Measurements from ENCODE around the gene FAM78B. TPM values are rescaled to one million over a fixed set of nuclear protein-coding genes. Genes with fewer than 3 reads are reported as not detected.

FAM78B gene
- total RNA-seq, 1 donor from 2014 or later, result 1.0 TPM

DNA sequence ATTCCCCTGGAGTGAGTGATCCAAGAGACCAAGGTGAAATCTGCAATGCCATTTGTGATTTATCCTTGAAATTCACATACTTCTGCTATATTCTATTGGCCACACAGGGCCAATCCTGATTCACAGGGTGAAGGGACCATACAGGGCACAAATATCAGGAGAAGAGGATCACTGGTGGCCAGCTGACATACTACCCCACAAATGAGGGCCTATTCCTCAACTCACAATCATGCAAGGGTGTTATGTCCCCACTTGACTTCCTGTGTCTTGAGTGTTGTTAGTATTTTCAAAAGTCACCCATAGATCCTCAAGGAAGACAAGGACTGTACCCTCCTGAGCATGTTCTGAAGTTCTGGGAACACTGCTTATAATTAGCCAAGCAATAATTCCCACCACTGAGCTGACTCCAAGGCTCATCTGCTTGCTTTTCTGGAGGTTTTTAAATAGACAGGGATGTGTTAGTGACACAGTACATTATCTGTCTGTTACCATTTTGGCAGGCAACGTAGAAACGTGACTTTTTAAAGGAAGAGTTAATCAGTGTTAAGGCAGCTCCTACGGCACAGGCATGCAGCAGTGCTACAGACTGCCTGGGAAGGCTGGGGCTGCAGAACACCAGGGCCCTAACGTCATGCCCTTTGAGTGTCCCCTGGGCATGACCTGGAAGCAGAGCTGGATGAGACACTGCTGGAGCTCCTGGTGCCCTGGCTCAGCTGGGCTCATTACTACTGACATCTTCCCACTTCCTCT, 137.4 kb downstream of the FAM78B start:
- H3K9ac ChIP-seq (ENCODE audit: low read depth in 1 of 3, low read length in 3 of 3), result no peak overlapping the region
- peaks cover 0 to 2% (median 0%) of the 10 kb centered on the region in 3 donors for H3K27me3 ChIP-seq (ENCODE audit: control insufficient read depth in 3 of 3, insufficient read depth in 3 of 3, low read length in 3 of 3)
- H3K36me3 ChIP-seq (ENCODE audit: control insufficient read depth in 3 of 3, insufficient read depth in 3 of 3, low read length in 3 of 3), result no peaks in the 10 kb centered on the region
- no peaks in the 10 kb centered on the region for H3K9me3 ChIP-seq (ENCODE audit: control insufficient read depth in 3 of 3, low read length in 3 of 3)
- H3K4me3 ChIP-seq (ENCODE audit: low read length in 3 of 3), result no peak overlapping the region
- H3K4me1 ChIP-seq (ENCODE audit: control insufficient read depth in 3 of 3, insufficient read depth in 3 of 3, low read length in 3 of 3), result peaks cover 6 to 9% (median 8%) of the 10 kb centered on the region in 3 donors
- H3K27ac ChIP-seq (ENCODE audit: low read depth, low read length), result no peak overlapping the region

DNA sequence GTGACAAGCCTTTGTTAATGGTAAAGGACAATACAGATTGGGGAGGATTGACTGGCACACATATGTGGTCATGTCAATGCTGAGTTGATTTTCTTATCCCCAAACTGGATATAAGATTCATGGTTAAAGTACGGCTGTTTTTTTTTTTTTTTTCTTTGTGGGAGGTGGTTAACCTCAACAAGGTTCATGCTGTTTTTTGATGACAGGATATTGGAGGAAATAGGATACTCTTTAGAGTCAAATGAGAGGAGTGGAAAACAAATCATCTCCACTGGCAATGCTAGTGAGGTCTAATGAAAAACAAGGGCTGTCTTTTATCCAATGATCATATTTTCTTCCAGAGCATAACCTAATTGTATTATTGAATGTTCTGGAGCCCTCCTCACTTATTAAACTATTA, 140.2 kb downstream of the FAM78B start:
- Histone ChIP-seq H3K36me3 (ENCODE audit: control insufficient read depth in 3 of 3, insufficient read depth in 3 of 3, low read length in 3 of 3) (no peaks in the 10 kb centered on the region), H3K27me3 (ENCODE audit: control insufficient read depth in 3 of 3, insufficient read depth in 3 of 3, low read length in 3 of 3) (peaks cover 0 to 2% (median 0%) of the 10 kb centered on the region in 3 donors), H3K27ac (ENCODE audit: low read depth, low read length) (no peak overlapping the region), H3K4me3 (ENCODE audit: low read length in 3 of 3) (no peak overlapping the region), H3K9me3 (ENCODE audit: control insufficient read depth in 3 of 3, low read length in 3 of 3) (no peaks in the 10 kb centered on the region), H3K4me1 (ENCODE audit: control insufficient read depth in 3 of 3, insufficient read depth in 3 of 3, low read length in 3 of 3) (no peaks in the 10 kb centered on the region), H3K9ac (ENCODE audit: low read depth in 1 of 3, low read length in 3 of 3) (no peak overlapping the region)

DNA sequence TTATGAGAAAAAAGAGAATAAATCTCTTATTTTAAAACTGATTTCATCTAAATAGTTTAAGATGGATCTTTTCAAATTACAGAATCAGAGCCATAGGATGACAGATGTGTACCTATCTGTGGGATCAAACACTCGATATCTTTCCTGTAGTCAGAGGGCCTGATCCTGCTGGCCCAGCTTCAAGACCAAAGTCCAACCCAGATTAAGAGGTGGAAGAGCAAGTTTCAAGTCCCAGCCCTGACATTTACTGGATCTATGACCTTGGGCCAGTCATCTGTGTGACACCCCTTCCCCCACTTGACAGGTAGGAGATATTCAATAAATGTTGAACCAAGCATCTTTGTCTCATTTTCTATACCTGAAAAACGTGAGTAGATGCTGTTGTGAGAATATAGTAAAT, 140.7 kb downstream of the FAM78B start:
- H3K27me3 ChIP-seq (ENCODE audit: control insufficient read depth in 3 of 3, insufficient read depth in 3 of 3, low read length in 3 of 3), result peaks cover 0 to 2% (median 0%) of the 10 kb centered on the region in 3 donors
- H3K9me3 ChIP-seq (ENCODE audit: control insufficient read depth in 3 of 3, low read length in 3 of 3), result no peaks in the 10 kb centered on the region
- no peak overlapping the region for H3K9ac ChIP-seq (ENCODE audit: low read depth in 1 of 3, low read length in 3 of 3)
- H3K4me1 ChIP-seq (ENCODE audit: control insufficient read depth in 3 of 3, insufficient read depth in 3 of 3, low read length in 3 of 3), result no peaks in the 10 kb centered on the region
- H3K4me3 ChIP-seq (ENCODE audit: low read length in 3 of 3), result no peak overlapping the region
- no peaks in the 10 kb centered on the region for H3K36me3 ChIP-seq (ENCODE audit: control insufficient read depth in 3 of 3, insufficient read depth in 3 of 3, low read length in 3 of 3)
- no peak overlapping the region for H3K27ac ChIP-seq (ENCODE audit: low read depth, low read length)

DNA sequence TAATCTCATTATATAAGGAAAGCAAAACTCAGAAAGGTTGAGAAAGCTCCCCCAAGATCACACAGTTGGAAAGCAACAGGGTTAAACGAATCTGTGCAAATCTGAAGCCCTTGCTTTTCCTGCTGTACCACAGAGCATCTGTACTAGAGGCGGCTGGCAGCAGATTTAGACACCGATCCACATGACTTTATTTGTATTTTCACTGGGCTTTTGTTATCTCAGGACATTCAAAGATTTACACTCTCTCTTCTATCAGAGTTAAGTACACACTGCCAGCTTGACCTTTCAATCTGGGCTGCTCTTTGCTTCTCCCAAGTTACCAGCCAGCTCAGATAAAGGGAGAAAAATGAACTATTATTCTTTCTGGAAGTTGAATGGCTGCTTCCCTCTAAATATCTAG, 146.6 kb downstream of the FAM78B start:
- Histone ChIP-seq H3K9ac (ENCODE audit: low read depth in 1 of 3, low read length in 3 of 3) (no peak overlapping the region), H3K27me3 (ENCODE audit: control insufficient read depth in 3 of 3, insufficient read depth in 3 of 3, low read length in 3 of 3) (no peaks in the 10 kb centered on the region), H3K9me3 (ENCODE audit: control insufficient read depth in 3 of 3, low read length in 3 of 3) (no peaks in the 10 kb centered on the region), H3K36me3 (ENCODE audit: control insufficient read depth in 3 of 3, insufficient read depth in 3 of 3, low read length in 3 of 3) (no peaks in the 10 kb centered on the region), H3K4me1 (ENCODE audit: control insufficient read depth in 3 of 3, insufficient read depth in 3 of 3, low read length in 3 of 3) (no peaks in the 10 kb centered on the region), H3K27ac (ENCODE audit: low read depth, low read length) (no peak overlapping the region), H3K4me3 (ENCODE audit: low read length in 3 of 3) (no peak overlapping the region)

Small RNA genes lying within 50 kb of the gene (small RNA-seq; reads per million reads assigned to genes)
- gene MIR921 (not detected), gene RNA5SP64 (not detected)

Measured in skeletal muscle tissue (tissue), 5 donors.